Activated CD8-positive, alpha-beta memory T cell treated with anti-CD3 and anti-CD28 coated beads, Interleukin-2, amount 50 U/mL, for 24 hours (primary cell): Measurements from ENCODE around the gene CCDC66.

ENCODE experiments used
- DNase-seq: peaks from one replicate; pipeline ENCODE4 v3.0.0-alpha.2; 2020; ENCODE audit errors: extremely low read depth

Gene CCDC66

GRCh38 chr3:56622381-56622780 is 65.4 kb downstream of the CCDC66 start:
- DNase-seq: no peak

GRCh38 chr3:56624725-56625124 is 67.8 kb downstream of the CCDC66 start:
- DNase-seq: no peak

GRCh38 chr3:56629047-56629446 is 72.1 kb downstream of the CCDC66 start:
- no peak for DNase-seq

- no peak for DNase-seq
Observed at GRCh38 chr3:56629451-56629850, 72.5 kb downstream of the CCDC66 start.

- DNase-seq: no peak
Observed at GRCh38 chr3:56630966-56631365, 74.0 kb downstream of the CCDC66 start.

DNA sequence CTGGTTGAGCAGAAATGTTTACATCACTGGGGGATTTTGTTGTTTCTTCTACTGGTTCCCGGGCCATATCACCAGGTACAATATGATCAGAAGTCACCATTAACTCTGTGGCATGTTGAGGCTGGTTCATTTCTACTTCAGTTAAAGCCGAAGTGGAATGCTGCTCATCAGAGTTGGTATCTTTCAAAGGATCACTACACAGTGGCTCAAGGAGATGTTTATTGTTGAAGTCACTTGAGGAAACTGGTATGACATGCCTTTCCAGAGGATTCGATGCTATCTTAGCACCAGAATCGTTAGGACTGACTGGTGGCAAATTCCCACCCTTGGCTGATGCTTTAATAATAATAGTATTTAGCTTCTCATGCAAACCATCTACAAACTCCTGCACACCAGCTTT is 76.2 kb downstream of the CCDC66 start:
- DNase-seq: no peak

GRCh38 chr3:56633602-56634535 is 76.9 kb downstream of the CCDC66 start:
- no peak for DNase-seq

- no peak for DNase-seq
Observed at GRCh38 chr3:56645407-56645806, 88.4 kb downstream of the CCDC66 start.

DNA sequence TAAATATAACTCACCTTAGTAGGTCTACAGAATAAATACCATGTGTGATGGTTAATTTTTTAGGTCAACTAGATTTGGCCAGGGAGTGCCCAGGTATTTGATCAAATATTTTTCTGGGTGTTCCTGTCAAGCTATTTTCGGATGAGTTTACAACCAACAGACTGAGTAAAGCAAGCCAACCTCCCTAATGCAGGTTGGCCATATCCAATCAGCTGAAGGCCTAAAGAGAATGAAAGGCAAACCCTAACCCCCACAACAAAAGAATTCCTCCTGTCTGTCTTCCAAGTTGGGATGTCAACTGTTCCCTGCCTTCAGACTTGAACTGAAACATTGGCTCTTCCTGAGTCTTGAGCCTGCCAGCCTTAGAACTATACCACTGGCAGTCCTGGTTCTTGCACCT is 97.5 kb downstream of the CCDC66 start:
- no peak for DNase-seq

- no peak for DNase-seq
Observed at GRCh38 chr3:56655709-56656108, 98.7 kb downstream of the CCDC66 start.

GRCh38 chr3:56664823-56665222 is 107.8 kb downstream of the CCDC66 start:
- DNase-seq: no peak

GRCh38 chr3:56667973-56668579 is 111.1 kb downstream of the CCDC66 start:
- no peak for DNase-seq
